Spleen (tissue), 7 donors: ENCODE results near the gene FAM228A.

Experiments
- POLR2A ChIP-seq, 3 donors: fragments of 450-650 bp; IDR thresholded peaks; one replicate each; pipeline ENCODE4 v1.5.1; 2017; ENCODE audit warnings: antibody characterized with exemption in 3 of 3, mild to moderate bottlenecking in 1 of 3
- POLR2AphosphoS5 ChIP-seq, 3 donors: sonication (generic); formaldehyde crosslinking; IDR thresholded peaks; one replicate each; pipeline ENCODE4 v1.5.1; 2017; ENCODE audit warnings: antibody characterized with exemption in 3 of 3
- TF ChIP-seq, protein P1 (sequence below), 11 experiments: fragments of 200-600 bp in 7 of 11; fragments of 450-650 bp in 4 of 11; sonication (generic) in 4 of 11; IDR thresholded peaks in 8 of 11; conservative IDR thresholded peaks in 3 of 11; 1 replicate in 7 of 11; 2 replicates in 4 of 11; pipeline versions ENCODE4 v1.4.0 to v1.8.0; 2016 to 2021; ENCODE audit warnings: antibody characterized with exemption in 11 of 11, inconsistent platforms in 4 of 11, mild to moderate bottlenecking in 1 of 11
- donor health status: DM: no; HTN: no; CAD: no; lungs with moderate emphysema.
- donor health status: DM: no; HTN: no; CAD: no.
- donor health status: DM: no; HTN: no; CAD: no.

DNA sequence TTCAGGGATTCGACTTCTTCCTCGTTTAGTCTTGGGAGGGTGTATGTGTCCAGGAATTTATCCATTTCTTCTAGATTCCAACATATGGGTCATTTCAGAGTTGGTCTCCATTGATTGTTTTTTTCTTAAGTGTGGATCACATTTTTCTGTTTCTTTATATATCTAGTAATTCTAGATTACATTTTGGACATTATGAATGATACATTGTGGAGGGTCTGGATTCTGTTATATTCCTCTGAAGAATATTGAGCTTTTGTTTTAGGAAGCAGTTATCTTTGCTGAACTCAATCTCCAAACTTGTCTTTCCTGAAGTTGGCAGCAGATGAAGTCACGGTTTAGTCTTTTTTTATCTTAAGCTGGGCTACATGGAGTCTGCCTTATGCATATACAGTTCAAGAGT lies 42.3 kb upstream of the FAM228A start:
- TF ChIP-seq, protein P1, sequence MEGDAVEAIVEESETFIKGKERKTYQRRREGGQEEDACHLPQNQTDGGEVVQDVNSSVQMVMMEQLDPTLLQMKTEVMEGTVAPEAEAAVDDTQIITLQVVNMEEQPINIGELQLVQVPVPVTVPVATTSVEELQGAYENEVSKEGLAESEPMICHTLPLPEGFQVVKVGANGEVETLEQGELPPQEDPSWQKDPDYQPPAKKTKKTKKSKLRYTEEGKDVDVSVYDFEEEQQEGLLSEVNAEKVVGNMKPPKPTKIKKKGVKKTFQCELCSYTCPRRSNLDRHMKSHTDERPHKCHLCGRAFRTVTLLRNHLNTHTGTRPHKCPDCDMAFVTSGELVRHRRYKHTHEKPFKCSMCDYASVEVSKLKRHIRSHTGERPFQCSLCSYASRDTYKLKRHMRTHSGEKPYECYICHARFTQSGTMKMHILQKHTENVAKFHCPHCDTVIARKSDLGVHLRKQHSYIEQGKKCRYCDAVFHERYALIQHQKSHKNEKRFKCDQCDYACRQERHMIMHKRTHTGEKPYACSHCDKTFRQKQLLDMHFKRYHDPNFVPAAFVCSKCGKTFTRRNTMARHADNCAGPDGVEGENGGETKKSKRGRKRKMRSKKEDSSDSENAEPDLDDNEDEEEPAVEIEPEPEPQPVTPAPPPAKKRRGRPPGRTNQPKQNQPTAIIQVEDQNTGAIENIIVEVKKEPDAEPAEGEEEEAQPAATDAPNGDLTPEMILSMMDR (IDR thresholded peaks at IDR 0.05 in 8 of 11, conservative IDR thresholded peaks at IDR 0.05 in 3 of 11), result no peak
- TF ChIP-seq POLR2A (IDR thresholded peaks at IDR 0.05), result no peak
- no peak for TF ChIP-seq POLR2AphosphoS5 (IDR thresholded peaks at IDR 0.05)
